Esophagus (tissue), 2 donors: Measurements from ENCODE around the gene SYNE4. TPM values are rescaled to one million over a fixed set of nuclear protein-coding genes. Genes with fewer than 3 reads are reported as not detected.

Experiments
- H3K27ac ChIP-seq, 2 donors: one replicate each; pipeline ENCODE4 v1.5.1; 2013; ENCODE audit warnings: low read depth in 2 of 2, mild to moderate bottlenecking in 2 of 2, inconsistent platforms in 1 of 2, low read length in 1 of 2, moderate library complexity in 1 of 2
- H3K27me3 ChIP-seq, 2 donors: one replicate each; pipeline ENCODE4 v1.6.1; 2013; ENCODE audit warnings: low read length in 2 of 2, control low read depth in 1 of 2, mild to moderate bottlenecking in 1 of 2; ENCODE audit not compliant: insufficient read depth in 2 of 2, control insufficient read depth in 1 of 2
- H3K36me3 ChIP-seq, 2 donors: one replicate each; pipeline ENCODE4 v1.6.1; 2013; ENCODE audit warnings: low read length in 1 of 2; ENCODE audit not compliant: control insufficient read depth in 2 of 2, insufficient read depth in 2 of 2
- H3K4me1 ChIP-seq, 2 donors: one replicate each; pipeline ENCODE4 v1.6.1; 2013; ENCODE audit warnings: low read length in 1 of 2; ENCODE audit not compliant: control insufficient read depth in 2 of 2, insufficient read depth in 2 of 2
- H3K4me3 ChIP-seq, 2 donors: one replicate each; pipeline ENCODE4 v1.5.1; 2013; ENCODE audit warnings: low read length in 2 of 2, mild to moderate bottlenecking in 2 of 2, low read depth in 1 of 2, moderate library complexity in 1 of 2
- H3K9me3 ChIP-seq, 2 donors: one replicate each; pipeline ENCODE4 v1.6.1; 2013; ENCODE audit warnings: mild to moderate bottlenecking in 2 of 2, low read depth in 1 of 2, low read length in 1 of 2, moderate library complexity in 1 of 2; ENCODE audit not compliant: control insufficient read depth in 2 of 2, insufficient read depth in 1 of 2
- WGBS, 2 donors: extraction: QIAGEN DNeasy Blood & Tissue Kit; methylation state at CpG; one replicate each; pipeline ENCODE4 v1.1.7; 2013; 5-methylcytosine and 5-hydroxymethylcytosine counted together
- polyA plus RNA-seq, 2 donors: library from polyadenylated mRNA; stranded (reverse); fragments of 200-250 nt; gene quantifications; one replicate each; pipeline ENCODE4 v1.2.3, GENCODE V29; 2013
- donor health status: healthy with polysubstance abuse.
- donor health status: Bipolar disorder and iron deficiency.

The SYNE4 gene, protein sequence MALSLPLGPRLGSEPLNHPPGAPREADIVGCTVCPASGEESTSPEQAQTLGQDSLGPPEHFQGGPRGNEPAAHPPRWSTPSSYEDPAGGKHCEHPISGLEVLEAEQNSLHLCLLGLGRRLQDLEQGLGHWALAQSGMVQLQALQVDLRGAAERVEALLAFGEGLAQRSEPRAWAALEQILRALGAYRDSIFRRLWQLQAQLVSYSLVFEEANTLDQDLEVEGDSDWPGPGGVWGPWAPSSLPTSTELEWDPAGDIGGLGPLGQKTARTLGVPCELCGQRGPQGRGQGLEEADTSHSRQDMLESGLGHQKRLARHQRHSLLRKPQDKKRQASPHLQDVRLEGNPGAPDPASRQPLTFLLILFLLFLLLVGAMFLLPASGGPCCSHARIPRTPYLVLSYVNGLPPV
- 1 to 10 TPM in 1 of 2 donors, under 1 TPM in 1; 0.87 to 2.7 TPM for polyA plus RNA-seq

DNA sequence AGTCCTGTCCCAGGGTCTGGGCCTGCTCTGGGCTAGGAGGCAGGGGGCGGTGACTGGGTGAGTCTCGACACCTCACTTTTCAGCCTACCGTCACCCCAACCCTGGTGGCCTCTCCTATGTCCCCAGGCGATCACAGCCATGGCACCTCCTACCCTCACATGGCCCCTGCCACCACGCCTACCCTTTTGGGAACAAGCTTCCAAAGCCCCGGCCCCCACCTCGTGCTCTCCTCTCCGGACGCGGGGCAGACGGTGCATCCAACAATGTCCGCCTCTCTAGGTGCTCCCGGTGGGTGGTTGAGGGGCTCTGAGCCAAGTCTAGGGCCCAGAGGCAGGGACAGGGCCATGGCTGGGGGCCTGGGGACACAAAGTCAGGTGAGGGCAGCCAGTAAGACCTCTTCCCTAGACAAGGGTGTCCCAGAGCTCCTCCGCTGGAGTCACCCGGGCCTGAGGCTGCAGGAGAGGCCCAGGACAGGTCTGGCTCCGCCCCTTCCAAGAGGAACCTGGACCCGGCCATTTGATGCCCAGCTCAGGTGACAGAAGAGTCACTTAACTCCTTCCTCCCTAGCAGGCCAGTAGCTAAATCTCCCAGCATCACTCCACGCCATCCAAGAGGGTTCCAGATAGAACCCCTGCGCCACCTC lies at the start of gene SYNE4:
SYNE4 (minus strand) TSS at position 478 of the 643 bp plus-strand sequence; CDS start at position 346, 132 bp downstream.
- H3K9me3 ChIP-seq: no peaks in the 10 kb centered on the region
- 35 to 42% methylated on average over 19 of the region's 19 CpGs for WGBS, 2 donors
- peak within 1 kb of the TSS; percentile 55 to 75 for H3K27ac ChIP-seq
- peak within 1 kb of the TSS; percentile 36 to 54 for H3K4me3 ChIP-seq
- peaks cover 9 to 20% of the 10 kb centered on the region in 2 donors for H3K4me1 ChIP-seq
- H3K36me3 ChIP-seq: no peaks in the 10 kb centered on the region
- H3K27me3 ChIP-seq: no peaks in the 10 kb centered on the region

- no peaks in the 10 kb centered on the region for H3K27me3 ChIP-seq
- 1% methylated on average over 72 to 76 of the region's 76 CpGs for WGBS, 2 donors
- H3K4me3 ChIP-seq: peak within 1 kb of the TSS; percentile 62 to 63
- H3K27ac ChIP-seq: peak within 1 kb of the TSS; percentile 97 to 100
- no peaks in the 10 kb centered on the region for H3K9me3 ChIP-seq
- H3K4me1 ChIP-seq: peaks cover 0 to 2% of the 10 kb centered on the region in 2 donors
- H3K36me3 ChIP-seq: no peaks in the 10 kb centered on the region
Measured at GRCh38 chr19:36054733-36055686, 46.4 kb upstream of the SYNE4 start, which contains the start of gene WDR62. WDR62 (plus strand) TSS chr19:36054897; CDS start chr19:36054972, 75 bp downstream.

DNA sequence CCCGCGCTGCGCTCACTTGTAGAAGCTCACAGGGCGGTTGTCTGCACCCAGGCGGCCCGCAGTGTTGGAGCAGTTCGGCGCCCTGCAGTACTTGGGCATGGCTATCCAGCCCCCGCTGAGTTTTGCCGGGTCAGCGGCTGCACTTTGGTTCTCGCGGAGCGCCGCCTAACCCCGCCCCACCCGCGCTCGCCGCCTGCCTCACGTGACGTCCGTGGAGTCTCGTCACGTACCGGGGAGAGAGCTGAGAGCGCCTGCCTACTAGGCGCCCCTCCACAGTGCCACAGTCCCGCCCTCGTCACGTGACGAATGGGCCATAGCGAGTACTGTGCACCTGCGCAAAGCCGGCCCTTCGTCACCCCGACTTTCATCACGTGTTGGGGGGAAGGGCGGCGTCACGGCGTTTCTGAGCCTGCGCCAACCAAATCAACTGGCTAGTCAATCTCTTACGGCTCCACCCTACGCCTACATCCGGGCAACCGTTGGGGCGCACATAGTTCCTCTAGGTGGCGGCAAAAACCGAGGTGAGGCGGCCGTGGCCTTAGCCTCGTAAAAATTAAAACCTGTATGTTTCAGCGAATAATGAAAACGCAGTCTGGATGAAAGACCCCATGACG lies 45.6 kb upstream of the SYNE4 start, which contains the start of gene THAP8:
THAP8 (minus strand) TSS at position 167 of the 614 bp plus-strand sequence; CDS start at position 99, 68 bp downstream.
- Histone ChIP-seq H3K4me3 (peak within 1 kb of the TSS; percentile 62 to 63), H3K27me3 (no peaks in the 10 kb centered on the region), H3K9me3 (no peaks in the 10 kb centered on the region), H3K36me3 (no peaks in the 10 kb centered on the region), H3K4me1 (peaks cover 0 to 2% of the 10 kb centered on the region in 2 donors), H3K27ac (peak within 1 kb of the TSS; percentile 97 to 100)
- 0 to 1% methylated on average over 56 of the region's 56 CpGs for WGBS, 2 donors

DNA sequence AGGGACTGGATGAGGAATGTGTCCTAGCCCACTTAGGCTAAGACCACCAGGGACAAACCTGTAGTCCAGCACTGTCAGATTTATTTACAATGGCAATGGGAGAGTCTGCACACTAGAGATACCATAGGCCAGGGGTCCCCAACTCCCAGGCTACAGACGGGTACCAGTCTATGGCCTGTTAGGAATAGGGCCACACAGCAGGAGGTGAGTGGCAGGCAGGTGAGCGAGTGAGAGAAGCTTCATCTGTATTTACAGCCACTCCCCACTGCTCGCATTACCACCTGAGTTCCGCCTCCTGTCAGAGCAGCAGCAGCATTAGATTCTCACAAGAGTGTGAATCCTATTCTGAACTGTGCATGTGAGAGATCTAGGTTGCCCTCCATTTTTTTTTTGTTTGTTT lies 43.0 kb upstream of the SYNE4 start:
- Histone ChIP-seq H3K27me3 (no peaks in the 10 kb centered on the region), H3K4me1 (peaks cover 0 to 2% of the 10 kb centered on the region in 2 donors), H3K36me3 (no peaks in the 10 kb centered on the region), H3K9me3 (no peaks in the 10 kb centered on the region), H3K4me3 (no peak overlapping the region), H3K27ac (peak overlapping the region in 1 of 2 donors; percentile 15)
- WGBS, 2 donors: 92 to 96% methylated on average over 4 of the region's 4 CpGs

DNA sequence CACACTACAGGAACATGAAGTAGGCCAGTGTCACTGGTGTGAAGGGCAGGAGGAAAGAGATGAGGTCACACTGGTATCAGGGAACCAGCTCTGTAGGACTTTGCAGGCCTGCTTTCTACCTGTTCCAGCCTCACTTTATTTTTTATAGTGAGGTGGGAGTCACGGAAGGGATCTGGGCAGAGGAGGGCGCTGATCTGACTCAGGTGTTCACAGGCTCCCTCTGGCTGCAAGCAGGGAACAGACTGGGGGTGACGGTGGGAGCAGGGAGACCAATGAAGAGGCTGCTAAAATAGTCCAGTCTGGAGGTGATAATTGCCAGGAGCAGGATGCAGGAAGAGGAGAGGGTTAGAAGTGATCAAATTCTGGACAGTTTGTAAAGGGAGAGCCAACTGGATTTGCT lies 42.6 kb upstream of the SYNE4 start:
- H3K9me3 ChIP-seq: no peaks in the 10 kb centered on the region
- H3K27ac ChIP-seq: no peak overlapping the region
- WGBS, 2 donors: 61 to 63% methylated on average over 3 of the region's 3 CpGs
- H3K27me3 ChIP-seq: no peaks in the 10 kb centered on the region
- H3K36me3 ChIP-seq: no peaks in the 10 kb centered on the region
- H3K4me3 ChIP-seq: no peak overlapping the region
- H3K4me1 ChIP-seq: peaks cover 0 to 2% of the 10 kb centered on the region in 2 donors

GRCh38 chr19:36049080-36049698 lies 40.6 kb upstream of the SYNE4 start:
- Histone ChIP-seq H3K4me3 (no peak overlapping the region), H3K4me1 (peaks cover 0 to 2% of the 10 kb centered on the region in 2 donors), H3K27ac (no peak overlapping the region), H3K27me3 (no peaks in the 10 kb centered on the region), H3K9me3 (no peaks in the 10 kb centered on the region), H3K36me3 (no peaks in the 10 kb centered on the region)
- 78 to 83% methylated on average over 4 of the region's 4 CpGs for WGBS, 2 donors

GRCh38 chr19:36047835-36048234 lies 39.2 kb upstream of the SYNE4 start:
- Histone ChIP-seq H3K27ac (no peak overlapping the region), H3K36me3 (no peaks in the 10 kb centered on the region), H3K4me3 (no peak overlapping the region), H3K27me3 (no peaks in the 10 kb centered on the region), H3K9me3 (no peaks in the 10 kb centered on the region), H3K4me1 (no peaks in the 10 kb centered on the region)

DNA sequence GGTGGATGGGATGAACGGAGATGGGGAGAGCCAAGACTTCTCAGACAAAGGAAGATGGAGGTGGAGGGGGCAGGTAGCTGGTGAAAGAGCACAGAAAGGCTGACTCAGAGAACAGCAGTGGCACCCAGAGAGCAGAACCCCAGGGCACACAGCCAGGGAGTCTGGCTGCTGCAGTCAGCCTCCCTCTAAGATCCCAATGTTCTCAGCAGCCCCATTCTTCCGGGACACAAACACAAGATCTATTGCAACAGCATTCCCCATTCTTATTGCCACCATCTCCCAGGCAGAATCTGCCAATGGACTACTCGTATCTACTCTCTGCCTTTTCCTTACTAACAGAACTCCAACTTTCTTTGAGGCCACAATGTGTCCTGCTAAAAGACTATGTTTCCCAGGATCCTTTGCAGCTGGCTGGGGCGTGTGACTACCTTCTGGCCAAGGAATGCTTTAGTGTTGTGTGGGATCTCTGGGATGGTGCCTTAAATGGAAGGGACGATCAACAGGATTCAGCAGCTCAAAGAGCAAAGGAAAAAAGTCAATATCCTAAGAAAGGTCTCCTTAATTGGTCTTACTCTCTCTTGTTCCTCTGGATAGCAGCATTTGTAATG lies 37.9 kb upstream of the SYNE4 start:
- WGBS, 2 donors: 83 to 87% methylated on average over 5 of the region's 5 CpGs
- Histone ChIP-seq H3K4me3 (no peak overlapping the region), H3K36me3 (no peaks in the 10 kb centered on the region), H3K9me3 (no peaks in the 10 kb centered on the region), H3K27me3 (no peaks in the 10 kb centered on the region), H3K27ac (peak overlapping the region in 1 of 2 donors; percentile 44), H3K4me1 (no peaks in the 10 kb centered on the region)
